HG02885 (cell line): ENCODE measurements around the gene NAA15.
"Not testable (repeated sequence)": the region's sequence is repeated elsewhere in the genome, so short reads cannot be mapped to it uniquely, and the experiment has no call there.

Experiments used
- ATAC-seq: cut with Tn5 transposase; IDR thresholded peaks from one replicate; pipeline ENCODE4 v1.9.1; 2021; ENCODE audit warnings: mild to moderate bottlenecking; ENCODE audit not compliant: unreplicated experiment, poor library complexity

Gene NAA15

GRCh38 chr4:139333046-139333445 is 31.7 kb downstream of the NAA15 start:
- ATAC-seq: no peak

- ATAC-seq: no peak
Measured at GRCh38 chr4:139337612-139338011, 36.3 kb downstream of the NAA15 start.

- ATAC-seq: no peak
Measured at GRCh38 chr4:139361301-139361700, 60.0 kb downstream of the NAA15 start.

GRCh38 chr4:139367421-139368090 is 66.3 kb downstream of the NAA15 start:
- no peak for ATAC-seq

GRCh38 chr4:139368998-139369397 is 67.7 kb downstream of the NAA15 start:
- no peak for ATAC-seq

GRCh38 chr4:139374251-139374650 is 72.9 kb downstream of the NAA15 start:
- no peak for ATAC-seq

GRCh38 chr4:139386421-139386820 is 85.1 kb downstream of the NAA15 start:
- ATAC-seq: no peak

GRCh38 chr4:139389102-139389501 is 87.8 kb downstream of the NAA15 start:
- no peak for ATAC-seq

- no peak for ATAC-seq
Measured at GRCh38 chr4:139389991-139390390, 88.7 kb downstream of the NAA15 start.

- no peak for ATAC-seq
Measured at GRCh38 chr4:139391731-139392130, 90.4 kb downstream of the NAA15 start.

- ATAC-seq: no peak
Measured at GRCh38 chr4:139392797-139393196, 91.5 kb downstream of the NAA15 start.

GRCh38 chr4:139401368-139401767 is 100.1 kb downstream of the NAA15 start:
- ATAC-seq: no peak

GRCh38 chr4:139402436-139402835 is 101.1 kb downstream of the NAA15 start:
- ATAC-seq: no peak

GRCh38 chr4:139403462-139403861 is 102.2 kb downstream of the NAA15 start:
- ATAC-seq: no peak

GRCh38 chr4:139410312-139410711 is 109.0 kb downstream of the NAA15 start:
- no peak for ATAC-seq

GRCh38 chr4:139414671-139415210 is 113.4 kb downstream of the NAA15 start:
- not testable (repeated sequence) for ATAC-seq

- ATAC-seq: no peak
Measured at GRCh38 chr4:139416073-139416673, 114.9 kb downstream of the NAA15 start.

- ATAC-seq: no peak
Measured at GRCh38 chr4:139419388-139419914, 118.1 kb downstream of the NAA15 start.

GRCh38 chr4:139420652-139421051 is 119.3 kb downstream of the NAA15 start:
- no peak for ATAC-seq

GRCh38 chr4:139436122-139436521 is 134.8 kb downstream of the NAA15 start:
- ATAC-seq: no peak

- no peak for ATAC-seq
Measured at GRCh38 chr4:139438141-139438540, 136.8 kb downstream of the NAA15 start.

GRCh38 chr4:139441029-139441428 is 139.7 kb downstream of the NAA15 start:
- no peak for ATAC-seq
